Stimulated activated CD4-positive, alpha-beta T cell treated with anti-CD3 and anti-CD28 coated beads, Interleukin-15, amount 100 ng/mL, for 48 hours (primary cell): ENCODE data around the gene KCNS1.

ENCODE experiments used
- DNase-seq, 2 donors: peaks; one replicate each; pipeline ENCODE4 v3.0.0-alpha.2; 2020; ENCODE audit warnings: low read depth in 2 of 2

The KCNS1 gene

GRCh38 chr20:45110301-45110700, 9.4 kb upstream of the KCNS1 start:
- DNase-seq, result no peak

GRCh38 chr20:45109634-45110033, 8.7 kb upstream of the KCNS1 start:
- DNase-seq, result no peak

- DNase-seq, result no peak
These were observed 4.4 kb upstream of the KCNS1 start for GRCh38 chr20:45105317-45105716.

GRCh38 chr20:45104786-45105185, 3.9 kb upstream of the KCNS1 start:
- DNase-seq, result no peak

GRCh38 chr20:45103072-45103471, 2.1 kb upstream of the KCNS1 start:
- DNase-seq, result no peak

- DNase-seq, result no peak
These were observed 465 bp upstream of the KCNS1 start for GRCh38 chr20:45101333-45101850.

- DNase-seq, result no peak
These were observed 2.7 kb downstream of the KCNS1 start for GRCh38 chr20:45098103-45098773.

GRCh38 chr20:45097485-45098102, 3.3 kb downstream of the KCNS1 start:
- peak; percentile 40 to 49 for DNase-seq

- DNase-seq, result no peak
These were observed 4.1 kb downstream of the KCNS1 start for GRCh38 chr20:45096781-45097180.

GRCh38 chr20:45095805-45096238, 5.1 kb downstream of the KCNS1 start:
- peak; percentile 41 to 54 for DNase-seq

- DNase-seq, result no peak
These were observed 5.9 kb downstream of the KCNS1 start for GRCh38 chr20:45094864-45095574.

GRCh38 chr20:45094201-45094600, 6.7 kb downstream of the KCNS1 start:
- no peak for DNase-seq

- DNase-seq, result no peak
These were observed 8.0 kb downstream of the KCNS1 start for GRCh38 chr20:45092898-45093297.

GRCh38 chr20:45091366-45091765, 9.6 kb downstream of the KCNS1 start:
- DNase-seq, result no peak

GRCh38 chr20:45090481-45090880, 10.4 kb downstream of the KCNS1 start:
- no peak for DNase-seq

- DNase-seq, result no peak
These were observed 12.7 kb downstream of the KCNS1 start for GRCh38 chr20:45088247-45088646.

GRCh38 chr20:45087814-45088213, 13.1 kb downstream of the KCNS1 start:
- DNase-seq, result no peak

GRCh38 chr20:45087097-45087790, 13.7 kb downstream of the KCNS1 start:
- no peak for DNase-seq

GRCh38 chr20:45085867-45086266, 15.1 kb downstream of the KCNS1 start:
- no peak for DNase-seq

- no peak for DNase-seq
These were observed 15.6 kb downstream of the KCNS1 start for GRCh38 chr20:45085289-45085688.

GRCh38 chr20:45083127-45083526, 17.8 kb downstream of the KCNS1 start:
- DNase-seq, result no peak

- DNase-seq, result no peak
These were observed 18.5 kb downstream of the KCNS1 start for GRCh38 chr20:45082468-45082867.
